Mesenchymal stem cell (in vitro differentiated cells and primary cell): ENCODE data around the gene P2RX3.
A peak's percentile ranks its signal among the peaks of the same experiment; 100 is the strongest.

ENCODE experiments used
- DNase-seq: peaks from one replicate; pipeline ENCODE4 v3.0.0-alpha.2; 2013
- H2AFZ ChIP-seq: one replicate; pipeline ENCODE4 v1.6.1; 2013; ENCODE audit warnings: low read depth, mild to moderate bottlenecking, control low read depth, inconsistent platforms, low read length, moderate library complexity
- H2AK5ac ChIP-seq: 2 replicates; pipeline ENCODE4 v1.6.1; 2013; ENCODE audit warnings: low read length, moderate library complexity, mild to moderate bottlenecking, inconsistent platforms; ENCODE audit not compliant: severe bottlenecking
- H2BK120ac ChIP-seq: one replicate; pipeline ENCODE4 v1.6.1; 2013; ENCODE audit warnings: low read depth, mild to moderate bottlenecking, inconsistent platforms, low read length, moderate library complexity
- H2BK12ac ChIP-seq, 2 experiments: one replicate each; pipeline ENCODE4 v1.6.1; 2013; ENCODE audit warnings: inconsistent platforms in 2 of 2, low read length in 2 of 2, mild to moderate bottlenecking in 2 of 2, moderate library complexity in 2 of 2, control low read depth in 1 of 2
- H2BK15ac ChIP-seq: one replicate; pipeline ENCODE4 v1.6.1; 2013; ENCODE audit warnings: mild to moderate bottlenecking, low read depth, inconsistent platforms; ENCODE audit not compliant: poor library complexity, severe bottlenecking
- H2BK5ac ChIP-seq: 2 replicates; pipeline ENCODE4 v1.6.1; 2013; ENCODE audit warnings: low read depth, mild to moderate bottlenecking, low read length, control low read depth, inconsistent platforms; ENCODE audit not compliant: poor library complexity, severe bottlenecking
- H3K14ac ChIP-seq, 2 experiments: one replicate each; pipeline ENCODE4 v1.6.1; 2013; ENCODE audit warnings: inconsistent platforms in 2 of 2, low read length in 2 of 2, control low read depth in 1 of 2, mild to moderate bottlenecking in 1 of 2, moderate library complexity in 1 of 2
- H3K18ac ChIP-seq, 2 experiments: one replicate each; pipeline ENCODE4 v1.6.1; 2013; ENCODE audit warnings: inconsistent platforms in 2 of 2, low read length in 2 of 2, control low read depth in 1 of 2, low read depth in 1 of 2, mild to moderate bottlenecking in 1 of 2
- H3K23ac ChIP-seq, 2 experiments: one replicate each; pipeline ENCODE4 v1.6.1; 2013; ENCODE audit warnings: inconsistent platforms in 2 of 2, low read length in 2 of 2, mild to moderate bottlenecking in 2 of 2, moderate library complexity in 2 of 2, control low read depth in 1 of 2
- H3K27ac ChIP-seq: 2 replicates; pipeline ENCODE4 v1.5.1; 2013; ENCODE audit warnings: mild to moderate bottlenecking, moderate library complexity, low read length, control low read depth, inconsistent platforms; ENCODE audit not compliant: poor library complexity, severe bottlenecking
- H3K27me3 ChIP-seq, 2 experiments: 2 replicates each; pipeline versions ENCODE4 v1.6.1 to v1.7.0; 2013; ENCODE audit warnings: low read length in 2 of 2, mild to moderate bottlenecking in 2 of 2, moderate library complexity in 2 of 2, control low read depth in 1 of 2, inconsistent platforms in 1 of 2; ENCODE audit not compliant: control insufficient read depth in 1 of 2, insufficient read depth in 1 of 2
- H3K36me3 ChIP-seq, 2 experiments: 2 replicates each; pipeline versions ENCODE4 v1.6.1 to v1.7.0; 2013; ENCODE audit warnings: low read length in 2 of 2, control low read depth in 1 of 2, inconsistent platforms in 1 of 2, low read depth in 1 of 2, mild to moderate bottlenecking in 1 of 2; ENCODE audit not compliant: insufficient read depth in 2 of 2, control insufficient read depth in 1 of 2
- H3K4ac ChIP-seq, 2 experiments: one replicate each; pipeline ENCODE4 v1.6.1; 2013; ENCODE audit warnings: inconsistent platforms in 2 of 2, low read length in 2 of 2, mild to moderate bottlenecking in 2 of 2, moderate library complexity in 2 of 2, control low read depth in 1 of 2, low read depth in 1 of 2
- H3K4me1 ChIP-seq: 2 replicates; pipeline ENCODE4 v1.6.1; 2013; ENCODE audit warnings: low read depth, low read length, control low read depth; ENCODE audit not compliant: control insufficient read depth, insufficient read depth
- H3K4me2 ChIP-seq: 2 replicates; pipeline ENCODE4 v1.6.1; 2013; ENCODE audit warnings: low read length, mild to moderate bottlenecking, inconsistent platforms; ENCODE audit not compliant: poor library complexity, severe bottlenecking
- H3K4me3 ChIP-seq, 2 experiments: 2 replicates each; pipeline versions ENCODE4 v1.5.1 to v1.7.0; 2013; ENCODE audit warnings: low read length in 2 of 2, mild to moderate bottlenecking in 2 of 2, control low read depth in 1 of 2, low read depth in 1 of 2; ENCODE audit not compliant: insufficient read depth in 1 of 2
- H3K79me1 ChIP-seq: replicated peaks from 2 replicates; pipeline ENCODE4 v1.6.1; 2013; ENCODE audit warnings: mild to moderate bottlenecking, control low read depth, low read length, inconsistent platforms; ENCODE audit not compliant: poor library complexity, severe bottlenecking
- H3K9ac ChIP-seq: 2 replicates; pipeline ENCODE4 v1.7.0; 2013; ENCODE audit warnings: mild to moderate bottlenecking, low read length, moderate library complexity
- H3K9me3 ChIP-seq: 2 replicates; pipeline ENCODE4 v1.7.0; 2013; ENCODE audit warnings: mild to moderate bottlenecking, low read length; ENCODE audit not compliant: control insufficient read depth
- H4K8ac ChIP-seq: one replicate; pipeline ENCODE4 v1.6.1; 2013; ENCODE audit warnings: inconsistent platforms, mild to moderate bottlenecking, low read length, moderate library complexity
- H4K91ac ChIP-seq: one replicate; pipeline ENCODE4 v1.6.1; 2013; ENCODE audit warnings: mild to moderate bottlenecking, low read length, inconsistent platforms
- WGBS: methylation state at CpG from one replicate; pipeline ENCODE4 v1.1.7; 2013; ENCODE audit warnings: mixed read lengths; 5-methylcytosine and 5-hydroxymethylcytosine counted together

The P2RX3 gene

DNA sequence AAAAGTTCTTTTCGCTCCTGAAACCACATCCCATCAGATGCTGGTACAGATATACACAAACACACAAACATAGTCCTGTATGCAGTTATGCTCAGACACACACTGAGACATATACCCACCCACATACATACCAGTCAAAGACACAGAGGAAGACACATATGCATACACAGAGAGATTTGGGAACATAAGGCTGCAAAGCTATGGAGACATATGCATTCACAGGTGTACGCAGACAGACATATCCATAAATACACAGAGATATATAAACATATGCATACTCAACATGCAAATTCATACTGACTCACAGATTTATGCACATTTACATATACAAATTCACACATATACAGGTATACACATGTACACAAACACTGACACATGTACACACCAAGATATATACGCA is 36.8 kb downstream of the P2RX3 start:
- H2AFZ ChIP-seq, result no peak overlapping the region
- no peak overlapping the region for H2BK15ac ChIP-seq
- H3K9ac ChIP-seq, result no peak overlapping the region
- no peak overlapping the region for H3K14ac ChIP-seq
- no peak overlapping the region for H2BK12ac ChIP-seq
- no peak overlapping the region for H2BK120ac ChIP-seq
- 91% methylated on average over 3 of the region's 3 CpGs for WGBS
- H3K4me3 ChIP-seq, result no peak overlapping the region
- DNase-seq, result no peak
- H3K4me1 ChIP-seq, result no peaks in the 10 kb centered on the region
- H3K4ac ChIP-seq, result no peak overlapping the region
- H3K36me3 ChIP-seq, result no peaks in the 10 kb centered on the region
- no peak overlapping the region for H3K23ac ChIP-seq
- H3K9me3 ChIP-seq, result no peaks in the 10 kb centered on the region
- H4K91ac ChIP-seq, result no peak overlapping the region
- H3K4me2 ChIP-seq, result no peak overlapping the region
- peaks cover 0 to 29% of the 10 kb centered on the region in 2 experiments for H3K27me3 ChIP-seq
- no peak overlapping the region for H3K27ac ChIP-seq
- H2BK5ac ChIP-seq, result no peak overlapping the region
- H2AK5ac ChIP-seq, result no peak overlapping the region
- no peak overlapping the region for H3K18ac ChIP-seq
- no peak overlapping the region for H4K8ac ChIP-seq
- no peaks in the 10 kb centered on the region for H3K79me1 ChIP-seq

DNA sequence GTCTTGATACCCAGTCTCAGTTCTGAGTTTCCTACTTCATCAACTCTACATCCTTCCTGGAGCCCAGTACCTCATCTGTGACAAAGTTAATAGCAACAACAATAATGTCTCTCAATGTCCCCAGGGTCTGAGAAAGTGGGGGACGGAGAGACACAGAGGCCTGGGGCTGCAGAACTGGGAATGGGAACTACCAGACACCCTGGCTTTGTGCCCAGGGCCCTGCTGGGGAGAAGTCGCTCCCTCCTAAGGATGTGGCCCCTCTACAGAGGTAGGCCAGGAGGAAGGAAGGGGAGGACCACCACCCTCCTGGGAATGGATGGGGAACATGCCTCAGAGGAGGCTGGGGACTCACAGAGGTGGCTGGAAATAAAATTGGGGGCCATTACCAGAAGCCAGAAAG is 37.3 kb downstream of the P2RX3 start:
- 75% methylated on average over 2 of the region's 2 CpGs for WGBS
- H2AK5ac ChIP-seq, result no peak overlapping the region
- H2AFZ ChIP-seq, result no peak overlapping the region
- no peaks in the 10 kb centered on the region for H3K36me3 ChIP-seq
- H3K9me3 ChIP-seq, result no peaks in the 10 kb centered on the region
- H3K9ac ChIP-seq, result no peak overlapping the region
- no peaks in the 10 kb centered on the region for H3K4me1 ChIP-seq
- no peak overlapping the region for H2BK12ac ChIP-seq
- no peak overlapping the region for H3K18ac ChIP-seq
- H3K4me2 ChIP-seq, result no peak overlapping the region
- no peak overlapping the region for H3K4ac ChIP-seq
- peaks cover 0 to 30% of the 10 kb centered on the region in 2 experiments for H3K27me3 ChIP-seq
- H4K91ac ChIP-seq, result peak overlapping the region; percentile 67
- no peak overlapping the region for H4K8ac ChIP-seq
- H3K4me3 ChIP-seq, result no peak overlapping the region
- H2BK15ac ChIP-seq, result no peak overlapping the region
- no peak overlapping the region for H3K23ac ChIP-seq
- no peak overlapping the region for H2BK5ac ChIP-seq
- no peak overlapping the region for H3K27ac ChIP-seq
- H3K79me1 ChIP-seq, result no peaks in the 10 kb centered on the region
- no peak overlapping the region for H3K14ac ChIP-seq
- no peak overlapping the region for H2BK120ac ChIP-seq
- no peak for DNase-seq

DNA sequence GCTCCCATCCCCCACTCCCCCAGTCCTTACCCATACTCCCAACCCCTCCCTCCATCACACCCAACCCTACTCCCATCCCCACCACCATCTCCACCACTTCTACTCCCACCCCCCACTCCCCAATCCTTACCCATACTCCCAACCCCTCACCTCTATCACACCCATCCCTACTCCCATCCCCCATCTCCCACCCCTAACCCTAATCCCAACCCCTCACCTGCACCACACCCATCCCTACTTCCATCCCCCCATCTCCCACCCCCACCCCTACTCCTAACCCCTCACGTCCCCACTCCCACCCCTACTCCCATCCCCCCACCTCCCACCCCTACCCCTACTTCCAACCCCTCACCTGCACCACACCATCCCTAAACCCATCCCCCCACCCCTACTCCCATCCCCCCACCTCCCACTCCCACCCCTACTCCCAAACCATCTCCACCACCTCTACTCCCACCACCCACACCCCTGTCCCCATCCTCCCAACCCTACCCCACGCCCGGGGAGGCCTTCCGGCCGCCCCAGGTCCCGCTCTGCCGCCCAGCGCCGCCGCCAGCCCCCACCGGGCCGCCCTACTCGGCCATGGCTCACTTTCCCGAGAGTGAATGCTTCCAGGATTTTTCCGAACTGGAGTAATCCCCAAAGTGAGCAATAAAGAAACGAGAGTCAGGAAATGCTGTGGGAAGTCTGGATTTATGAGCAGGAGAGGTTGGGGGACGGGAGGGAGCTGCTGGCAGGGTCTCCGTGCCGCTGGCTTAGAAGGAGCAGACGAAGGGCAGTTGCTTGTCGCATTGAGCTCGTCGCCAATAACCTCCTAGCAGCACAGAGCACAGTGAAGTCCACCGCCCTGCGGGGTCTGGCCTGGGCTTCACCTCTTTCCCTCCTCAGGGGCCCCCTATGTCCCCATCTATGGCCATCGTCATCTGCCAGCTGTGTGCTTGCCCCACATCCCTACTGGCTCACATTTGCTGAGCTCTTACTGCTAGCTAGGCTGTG is 38.2 kb downstream of the P2RX3 start:
- Histone ChIP-seq H2BK120ac (no peak overlapping the region), H4K91ac (no peak overlapping the region), H3K4me1 (no peaks in the 10 kb centered on the region), H3K4ac (no peak overlapping the region), H4K8ac (no peak overlapping the region), H3K79me1 (no peaks in the 10 kb centered on the region), H3K4me2 (no peak overlapping the region), H3K9ac (no peak overlapping the region), H2AFZ (no peak overlapping the region), H3K36me3 (no peaks in the 10 kb centered on the region), H3K4me3 (no peak overlapping the region), H2BK5ac (no peak overlapping the region), H3K14ac (no peak overlapping the region), H3K9me3 (no peaks in the 10 kb centered on the region), H3K27ac (no peak overlapping the region), H2BK15ac (no peak overlapping the region), H3K18ac (no peak overlapping the region), H2AK5ac (no peak overlapping the region), H3K23ac (no peak overlapping the region), H3K27me3 (peaks cover 0 to 35% of the 10 kb centered on the region in 2 experiments), H2BK12ac (no peak overlapping the region)
- WGBS, result 37% methylated on average over 25 of the region's 26 CpGs
- no peak for DNase-seq

DNA sequence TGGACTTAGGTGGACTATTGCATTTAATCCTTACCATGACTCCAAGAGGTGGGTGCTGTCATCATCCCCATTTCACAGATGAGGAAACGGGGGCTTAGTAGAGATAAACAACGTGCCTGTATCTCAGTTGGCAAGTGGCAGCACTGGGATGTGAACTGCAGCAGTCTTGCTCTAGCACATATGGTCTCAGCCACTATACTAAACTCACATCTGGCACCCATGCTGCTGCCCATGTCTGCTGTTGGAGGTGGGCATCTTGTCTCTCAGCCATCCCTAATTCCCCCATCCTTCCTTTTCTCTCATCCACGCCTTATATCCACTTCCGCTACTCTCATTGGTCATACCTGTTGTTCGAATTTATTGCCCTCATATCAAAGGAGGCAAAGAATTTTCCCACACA is 39.0 kb downstream of the P2RX3 start:
- WGBS, result 60% methylated on average over 5 of the region's 5 CpGs

More for the DNA sequence above, 39.0 kb downstream of the P2RX3 start:
- Histone ChIP-seq H3K4me1 (no peaks in the 10 kb centered on the region), H2BK15ac (no peak overlapping the region), H3K4ac (no peak overlapping the region), H2BK120ac (no peak overlapping the region), H3K9me3 (no peaks in the 10 kb centered on the region), H3K79me1 (no peaks in the 10 kb centered on the region), H4K8ac (no peak overlapping the region), H3K27me3 (peaks cover 0 to 34% of the 10 kb centered on the region in 2 experiments), H3K4me2 (no peak overlapping the region), H3K27ac (no peak overlapping the region), H3K14ac (no peak overlapping the region), H3K9ac (no peak overlapping the region), H4K91ac (no peak overlapping the region), H2AK5ac (no peak overlapping the region), H2BK5ac (no peak overlapping the region), H2AFZ (no peak overlapping the region), H3K36me3 (no peaks in the 10 kb centered on the region), H2BK12ac (no peak overlapping the region), H3K4me3 (no peak overlapping the region), H3K18ac (no peak overlapping the region), H3K23ac (no peak overlapping the region)
- DNase-seq, result no peak
